ENCODE results near the gene CRYGN. TPM values are rescaled to one million over a fixed set of nuclear protein-coding genes. Genes with fewer than 3 reads are reported as not detected.

The CRYGN gene
- total RNA-seq, 1 donor from 2014 or later, result 0.41 TPM

- H3K27me3 ChIP-seq (ENCODE audit: low read depth), result peaks cover 12% of the 10 kb centered on the region
- H3K36me3 ChIP-seq, result no peaks in the 10 kb centered on the region
- TF ChIP-seq, protein P1, sequence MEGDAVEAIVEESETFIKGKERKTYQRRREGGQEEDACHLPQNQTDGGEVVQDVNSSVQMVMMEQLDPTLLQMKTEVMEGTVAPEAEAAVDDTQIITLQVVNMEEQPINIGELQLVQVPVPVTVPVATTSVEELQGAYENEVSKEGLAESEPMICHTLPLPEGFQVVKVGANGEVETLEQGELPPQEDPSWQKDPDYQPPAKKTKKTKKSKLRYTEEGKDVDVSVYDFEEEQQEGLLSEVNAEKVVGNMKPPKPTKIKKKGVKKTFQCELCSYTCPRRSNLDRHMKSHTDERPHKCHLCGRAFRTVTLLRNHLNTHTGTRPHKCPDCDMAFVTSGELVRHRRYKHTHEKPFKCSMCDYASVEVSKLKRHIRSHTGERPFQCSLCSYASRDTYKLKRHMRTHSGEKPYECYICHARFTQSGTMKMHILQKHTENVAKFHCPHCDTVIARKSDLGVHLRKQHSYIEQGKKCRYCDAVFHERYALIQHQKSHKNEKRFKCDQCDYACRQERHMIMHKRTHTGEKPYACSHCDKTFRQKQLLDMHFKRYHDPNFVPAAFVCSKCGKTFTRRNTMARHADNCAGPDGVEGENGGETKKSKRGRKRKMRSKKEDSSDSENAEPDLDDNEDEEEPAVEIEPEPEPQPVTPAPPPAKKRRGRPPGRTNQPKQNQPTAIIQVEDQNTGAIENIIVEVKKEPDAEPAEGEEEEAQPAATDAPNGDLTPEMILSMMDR (IDR thresholded peaks at IDR 0.05; ENCODE audit: borderline replicate concordance), result no peak
- H3K4me3 ChIP-seq, result no peak overlapping the region
- no peaks in the 10 kb centered on the region for H3K4me1 ChIP-seq
- intact Hi-C loops (cut with micrococcal nuclease), result no loop called here
- no peak for DNase-seq
- H3K27ac ChIP-seq (replicated peaks), result no peak overlapping the region
- H3K9me3 ChIP-seq (replicated peaks), result no peaks in the 10 kb centered on the region
Measured at GRCh38 chr7:151399906-151400305, 40.0 kb downstream of the CRYGN start.

GRCh38 chr7:151399305-151399601 lies 40.7 kb downstream of the CRYGN start:
- Histone ChIP-seq H3K27me3 (ENCODE audit: low read depth) (peaks cover 18% of the 10 kb centered on the region), H3K36me3 (no peaks in the 10 kb centered on the region), H3K4me1 (no peaks in the 10 kb centered on the region), H3K27ac (replicated peaks) (no peak overlapping the region), H3K4me3 (no peak overlapping the region), H3K9me3 (replicated peaks) (no peaks in the 10 kb centered on the region)
- intact Hi-C loops (cut with micrococcal nuclease), result no loop called here
- TF ChIP-seq, protein P1 (IDR thresholded peaks at IDR 0.05; ENCODE audit: borderline replicate concordance), result no peak
- DNase-seq, result no peak

- H3K4me1 ChIP-seq, result no peaks in the 10 kb centered on the region
- no peak for DNase-seq
- intact Hi-C loops (cut with micrococcal nuclease), result no loop called here
- H3K27ac ChIP-seq (replicated peaks), result no peak overlapping the region
- peaks cover 24% of the 10 kb centered on the region for H3K27me3 ChIP-seq (ENCODE audit: low read depth)
- no peaks in the 10 kb centered on the region for H3K9me3 ChIP-seq (replicated peaks)
- H3K4me3 ChIP-seq, result no peak overlapping the region
- TF ChIP-seq, protein P1 (IDR thresholded peaks at IDR 0.05; ENCODE audit: borderline replicate concordance), result no peak
- H3K36me3 ChIP-seq, result no peaks in the 10 kb centered on the region
Measured at GRCh38 chr7:151398446-151399304, 41.3 kb downstream of the CRYGN start.

GRCh38 chr7:151397026-151397425 lies 42.9 kb downstream of the CRYGN start:
- Histone ChIP-seq H3K27ac (replicated peaks) (peak overlapping the region; percentile 54), H3K4me3 (no peak overlapping the region), H3K36me3 (no peaks in the 10 kb centered on the region), H3K4me1 (no peaks in the 10 kb centered on the region), H3K9me3 (replicated peaks) (no peaks in the 10 kb centered on the region), H3K27me3 (ENCODE audit: low read depth) (peaks cover 38% of the 10 kb centered on the region)
- TF ChIP-seq, protein P1 (IDR thresholded peaks at IDR 0.05; ENCODE audit: borderline replicate concordance), result no peak
- no peak for DNase-seq
- intact Hi-C loops (cut with micrococcal nuclease), result no loop called here

GRCh38 chr7:151396328-151396970 lies 43.5 kb downstream of the CRYGN start:
- TF ChIP-seq, protein P1 (IDR thresholded peaks at IDR 0.05; ENCODE audit: borderline replicate concordance), result no peak
- no peak for DNase-seq

More at GRCh38 chr7:151396328-151396970, 43.5 kb downstream of the CRYGN start:
- no peak overlapping the region for H3K27ac ChIP-seq (replicated peaks)
- H3K27me3 ChIP-seq (ENCODE audit: low read depth), result peaks cover 38% of the 10 kb centered on the region
- H3K4me3 ChIP-seq, result no peak overlapping the region
- H3K9me3 ChIP-seq (replicated peaks), result no peaks in the 10 kb centered on the region
- intact Hi-C loops (cut with micrococcal nuclease), result no loop called here
- H3K4me1 ChIP-seq, result no peaks in the 10 kb centered on the region
- no peaks in the 10 kb centered on the region for H3K36me3 ChIP-seq
